D721Med (cell line): ENCODE measurements around the gene DLGAP4.
"Not testable (repeated sequence)": the region's sequence is repeated elsewhere in the genome, so short reads cannot be mapped to it uniquely, and the experiment has no call there.

Experiments used
- DNase-seq: peaks from one replicate; pipeline ENCODE4 v3.0.0; 2011; ENCODE audit warnings: low spot score; ENCODE audit not compliant: insufficient read length
- FAIRE-seq: peaks from 2 replicates; lab custom pipeline; 2011; peaks lifted over from hg19 to GRCh38; lab: Jason Lieb, UNC
- CTCF ChIP-seq: IDR thresholded peaks from 2 replicates; pipeline ENCODE4 v1.5.1; 2012; ENCODE audit warnings: mild to moderate bottlenecking, control low read depth; ENCODE audit not compliant: insufficient read depth; ENCODE audit errors: missing control alignments

Gene DLGAP4

GRCh38 chr20:36374995-36375394 is 68.9 kb downstream of the DLGAP4 start:
- DNase-seq (no peak), FAIRE-seq (no peak)
- no peak for TF ChIP-seq CTCF

- no peak for FAIRE-seq
- no peak for TF ChIP-seq CTCF
- DNase-seq = no peak
Measured at GRCh38 chr20:36377348-36378326, 71.5 kb downstream of the DLGAP4 start.

GRCh38 chr20:36378686-36379085 is 72.5 kb downstream of the DLGAP4 start:
- TF ChIP-seq CTCF = no peak
- DNase-seq (no peak), FAIRE-seq (no peak)

- not testable (repeated sequence) for DNase-seq, FAIRE-seq
Measured at GRCh38 chr20:36379914-36380313, 73.8 kb downstream of the DLGAP4 start.

GRCh38 chr20:36384022-36384619 is 78.0 kb downstream of the DLGAP4 start:
- DNase-seq (no peak), FAIRE-seq (no peak)
- no peak for TF ChIP-seq CTCF

- FAIRE-seq (no peak), DNase-seq (no peak)
Measured at GRCh38 chr20:36385503-36385902, 79.4 kb downstream of the DLGAP4 start.

GRCh38 chr20:36386236-36386635 is 80.1 kb downstream of the DLGAP4 start:
- DNase-seq = no peak

More at GRCh38 chr20:36385503-36385902, 79.4 kb downstream of the DLGAP4 start:
- no peak for TF ChIP-seq CTCF

More at GRCh38 chr20:36386236-36386635, 80.1 kb downstream of the DLGAP4 start:
- no peak for TF ChIP-seq CTCF
- no peak for FAIRE-seq
